Vagina (tissue), 2 donors: Measurements from ENCODE around the gene PTPRN2. TPM values are rescaled to one million over a fixed set of nuclear protein-coding genes. Genes with fewer than 3 reads are reported as not detected.

Experiments used
- DNase-seq, 2 donors: peaks; one replicate each; pipeline ENCODE4 v3.0.0-alpha.2; 2017; ENCODE audit errors: extremely low spot score in 2 of 2
- H3K27ac ChIP-seq: fragments of 200-600 bp; sonication (generic); one replicate; pipeline ENCODE4 v1.5.1; 2019
- H3K27me3 ChIP-seq: fragments of 200-600 bp; sonication (generic); one replicate; pipeline ENCODE4 v1.5.1; 2019
- H3K36me3 ChIP-seq, 2 donors: fragments of 200-600 bp; sonication (generic); one replicate each; pipeline ENCODE4 v1.5.1; 2017 to 2019
- H3K4me1 ChIP-seq: fragments of 200-600 bp; sonication (generic); one replicate; pipeline ENCODE4 v1.5.1; 2019
- H3K4me3 ChIP-seq, 2 donors: fragments of 200-600 bp; sonication (generic); 1 replicate in 1 of 2; 2 replicates in 1 of 2; pipeline ENCODE4 v1.5.1; 2016 to 2019
- H3K9me3 ChIP-seq: fragments of 200-600 bp; sonication (generic); one replicate; pipeline ENCODE4 v1.5.1; 2019
- POLR2A ChIP-seq, 2 donors: fragments of 450-650 bp; IDR thresholded peaks; one replicate each; pipeline ENCODE4 v1.6.1; 2017; ENCODE audit warnings: antibody characterized with exemption in 2 of 2, mild to moderate bottlenecking in 2 of 2, moderate library complexity in 2 of 2
- POLR2AphosphoS5 ChIP-seq, 2 donors: sonication (generic); formaldehyde crosslinking; IDR thresholded peaks; one replicate each; pipeline ENCODE4 v1.9.0; 2017; ENCODE audit warnings: antibody characterized with exemption in 2 of 2, mild to moderate bottlenecking in 2 of 2, low read depth in 1 of 2; ENCODE audit not compliant: insufficient read depth in 1 of 2
- intact Hi-C: fragments of 100-400 bp; cut with DNase I; formaldehyde crosslinking; loops from one replicate; pipeline ENCODE4 v1.15.1; 2023
- total RNA-seq: library from RNA; depleted of rRNA; stranded (reverse); fragments of >200 nt; gene quantifications from one replicate; pipeline ENCODE4 v1.2.3, GENCODE V29; 2016
- TF ChIP-seq, protein P1 (sequence below), 3 experiments: fragments of 450-650 bp in 2 of 3; fragments of 200-600 bp in 1 of 3; sonication (generic) in 1 of 3; IDR thresholded peaks; one replicate each; pipeline ENCODE4 v1.5.1; 2017 to 2019; ENCODE audit warnings: antibody characterized with exemption in 3 of 3, mild to moderate bottlenecking in 2 of 3, moderate library complexity in 2 of 3

Gene PTPRN2
- total RNA-seq, 1 donor from 2014 or later: 7.4 TPM

DNA sequence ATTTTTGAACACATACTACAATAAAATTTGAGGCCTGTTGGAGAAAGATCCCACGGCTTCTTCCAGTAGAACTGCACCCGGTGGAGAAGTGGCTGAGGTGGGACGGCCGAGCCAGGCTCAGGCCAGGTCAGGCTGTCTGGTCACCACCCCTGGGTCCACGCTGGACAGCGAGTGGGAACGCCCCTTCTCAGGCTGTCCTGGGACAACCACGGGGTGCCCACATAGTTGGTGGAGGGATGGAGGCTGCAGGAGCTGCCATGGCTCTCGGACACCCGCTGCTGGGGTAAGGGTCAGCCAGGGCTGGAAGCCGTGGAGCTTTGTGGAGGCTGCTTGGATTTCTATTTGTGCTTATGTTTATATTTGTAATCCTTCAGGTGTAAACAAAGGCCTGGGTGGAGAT is 1044.3 kb downstream of the PTPRN2 start:
- intact Hi-C loops: no loop called here
- H3K9me3 ChIP-seq: no peaks in the 10 kb centered on the region
- H3K4me3 ChIP-seq: no peak overlapping the region
- no peaks in the 10 kb centered on the region for H3K27me3 ChIP-seq
- no peak for DNase-seq
- H3K27ac ChIP-seq: no peak overlapping the region
- H3K4me1 ChIP-seq: no peaks in the 10 kb centered on the region
- TF ChIP-seq, protein P1, sequence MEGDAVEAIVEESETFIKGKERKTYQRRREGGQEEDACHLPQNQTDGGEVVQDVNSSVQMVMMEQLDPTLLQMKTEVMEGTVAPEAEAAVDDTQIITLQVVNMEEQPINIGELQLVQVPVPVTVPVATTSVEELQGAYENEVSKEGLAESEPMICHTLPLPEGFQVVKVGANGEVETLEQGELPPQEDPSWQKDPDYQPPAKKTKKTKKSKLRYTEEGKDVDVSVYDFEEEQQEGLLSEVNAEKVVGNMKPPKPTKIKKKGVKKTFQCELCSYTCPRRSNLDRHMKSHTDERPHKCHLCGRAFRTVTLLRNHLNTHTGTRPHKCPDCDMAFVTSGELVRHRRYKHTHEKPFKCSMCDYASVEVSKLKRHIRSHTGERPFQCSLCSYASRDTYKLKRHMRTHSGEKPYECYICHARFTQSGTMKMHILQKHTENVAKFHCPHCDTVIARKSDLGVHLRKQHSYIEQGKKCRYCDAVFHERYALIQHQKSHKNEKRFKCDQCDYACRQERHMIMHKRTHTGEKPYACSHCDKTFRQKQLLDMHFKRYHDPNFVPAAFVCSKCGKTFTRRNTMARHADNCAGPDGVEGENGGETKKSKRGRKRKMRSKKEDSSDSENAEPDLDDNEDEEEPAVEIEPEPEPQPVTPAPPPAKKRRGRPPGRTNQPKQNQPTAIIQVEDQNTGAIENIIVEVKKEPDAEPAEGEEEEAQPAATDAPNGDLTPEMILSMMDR (IDR thresholded peaks at IDR 0.05): no peak
- TF ChIP-seq POLR2AphosphoS5 (IDR thresholded peaks at IDR 0.05; ENCODE audit: insufficient read depth in 1 of 2, low read depth in 1 of 2) (no peak), POLR2A (IDR thresholded peaks at IDR 0.05) (no peak)
- H3K36me3 ChIP-seq: peaks cover 0 to under 1% of the 10 kb centered on the region in 2 donors

DNA sequence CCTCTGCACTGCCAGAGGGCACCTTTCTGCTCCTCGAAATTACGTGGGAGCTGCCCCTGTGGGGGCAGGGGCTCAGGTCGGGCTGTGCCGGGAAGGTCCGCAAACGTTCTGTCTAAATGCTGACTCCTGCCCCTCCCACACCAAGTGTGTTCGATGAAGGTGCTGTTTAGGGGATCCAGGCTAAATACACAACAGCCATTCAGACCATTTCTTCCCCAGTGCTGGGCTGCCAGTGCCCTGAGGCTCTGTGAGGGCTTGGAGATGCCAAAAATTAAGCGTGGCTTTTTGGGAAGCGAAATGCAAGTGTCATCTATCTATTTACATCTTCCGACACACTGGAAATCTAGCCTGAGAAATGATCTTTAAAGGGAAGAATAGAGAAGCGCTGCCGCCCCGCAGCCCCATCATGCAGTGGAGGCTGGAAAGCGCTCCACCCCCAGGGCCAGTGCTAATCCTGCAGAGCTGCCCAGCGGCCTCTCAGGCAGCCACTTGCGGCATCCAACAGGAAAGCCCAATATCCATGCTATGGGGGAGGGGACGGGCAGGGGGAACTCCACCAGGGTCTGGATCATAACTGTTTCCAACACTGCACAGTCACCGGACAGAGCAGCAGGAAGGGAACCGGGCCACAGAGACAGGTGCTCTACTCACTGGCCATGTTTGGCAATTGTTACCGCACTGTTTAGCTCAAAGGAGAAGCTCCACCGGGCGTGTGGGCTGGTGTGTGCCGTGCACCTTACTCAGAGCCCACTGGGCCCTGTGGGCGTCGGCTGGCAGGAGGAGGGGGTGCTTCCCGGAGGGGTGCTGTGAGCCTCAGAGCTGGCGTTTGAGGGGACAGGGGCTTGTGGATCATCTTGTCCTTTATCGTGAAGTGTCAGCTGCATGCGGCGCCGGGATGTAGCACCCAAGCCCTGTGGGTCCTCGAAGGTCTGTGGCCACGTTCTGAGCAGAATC is 1045.3 kb downstream of the PTPRN2 start:
- intact Hi-C loops: no loop called here
- no peak overlapping the region for H3K4me3 ChIP-seq
- DNase-seq: no peak
- TF ChIP-seq POLR2A (IDR thresholded peaks at IDR 0.05) (no peak), POLR2AphosphoS5 (IDR thresholded peaks at IDR 0.05; ENCODE audit: insufficient read depth in 1 of 2, low read depth in 1 of 2) (no peak)
- TF ChIP-seq, protein P1 (IDR thresholded peaks at IDR 0.05): no peak
- H3K27ac ChIP-seq: no peak overlapping the region
- H3K4me1 ChIP-seq: no peaks in the 10 kb centered on the region
- H3K36me3 ChIP-seq: no peaks in the 10 kb centered on the region
- no peaks in the 10 kb centered on the region for H3K9me3 ChIP-seq
- no peaks in the 10 kb centered on the region for H3K27me3 ChIP-seq

DNA sequence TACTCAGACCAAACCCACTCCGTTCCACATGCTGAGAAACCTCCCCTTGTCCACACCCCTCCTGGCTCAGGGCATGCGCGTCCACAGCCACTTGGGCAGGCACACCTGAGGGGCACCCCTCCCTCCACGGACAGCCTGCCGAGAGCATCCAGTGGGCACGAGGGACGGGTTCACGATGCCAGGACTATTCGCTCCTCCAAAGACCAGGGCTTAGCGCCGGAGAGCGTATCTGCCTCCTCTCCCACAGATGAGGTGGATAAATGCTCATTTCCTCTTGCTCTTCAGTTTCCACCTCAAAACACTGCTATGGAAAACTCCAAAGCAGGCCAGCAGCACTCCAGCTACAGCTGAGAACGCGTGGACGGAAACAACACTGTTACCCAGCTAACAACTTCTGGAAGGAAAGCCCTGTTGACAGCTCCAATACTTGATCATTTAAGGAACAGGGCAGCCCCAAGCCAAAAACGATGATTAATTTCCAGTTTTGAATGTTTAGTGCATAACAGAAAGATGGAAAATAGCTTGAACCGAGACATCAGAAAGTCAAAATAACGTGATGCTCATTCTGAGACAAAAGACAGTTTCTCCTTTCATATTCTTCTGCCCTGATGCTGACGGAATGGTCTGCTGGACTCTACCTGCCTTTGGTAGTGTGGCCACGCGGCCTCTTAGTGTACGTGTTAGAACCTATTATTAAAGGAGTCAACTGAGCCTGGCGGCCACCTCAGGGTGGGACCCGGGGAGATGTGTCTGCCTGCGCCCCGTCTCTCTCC is 1046.1 kb downstream of the PTPRN2 start:
- Histone ChIP-seq H3K36me3 (no peaks in the 10 kb centered on the region), H3K27me3 (no peaks in the 10 kb centered on the region), H3K4me1 (no peaks in the 10 kb centered on the region), H3K9me3 (no peaks in the 10 kb centered on the region), H3K4me3 (no peak overlapping the region), H3K27ac (no peak overlapping the region)
- intact Hi-C loops: no loop called here
- no peak for DNase-seq
- TF ChIP-seq, protein P1 (IDR thresholded peaks at IDR 0.05): no peak
- TF ChIP-seq POLR2A (IDR thresholded peaks at IDR 0.05) (no peak), POLR2AphosphoS5 (IDR thresholded peaks at IDR 0.05; ENCODE audit: insufficient read depth in 1 of 2, low read depth in 1 of 2) (no peak)

DNA sequence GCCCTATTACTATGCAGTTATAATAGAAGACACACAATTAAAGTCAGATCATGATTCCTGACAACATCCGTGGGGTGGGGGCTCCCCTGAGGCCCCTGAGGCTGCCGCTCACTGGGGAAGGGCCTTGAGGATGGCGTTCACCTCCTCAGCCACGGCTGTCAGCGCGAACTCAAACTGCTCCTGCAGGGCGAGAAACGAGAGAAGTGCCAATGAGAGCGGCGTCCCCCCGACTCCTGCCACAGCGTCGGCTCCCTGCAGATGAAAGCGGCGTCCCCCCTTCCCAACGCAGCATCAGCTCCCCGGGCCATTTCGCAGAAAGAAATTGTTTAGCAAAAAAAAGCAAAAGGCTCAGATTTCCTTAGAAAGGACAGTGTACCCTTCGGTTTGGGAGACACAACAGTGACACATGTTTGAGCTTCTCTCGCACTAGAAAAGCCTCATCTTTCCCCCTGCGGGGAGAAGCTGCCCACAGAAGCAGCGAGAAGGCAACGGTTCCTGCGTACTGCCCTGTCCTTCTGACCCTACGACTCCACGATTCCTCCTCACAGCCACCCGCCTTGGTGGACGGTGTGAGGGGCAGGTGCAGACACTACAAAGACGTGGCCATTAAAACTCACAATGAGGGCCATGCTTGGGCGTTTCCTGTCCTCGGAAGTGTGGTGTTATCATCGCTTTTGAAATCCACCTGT is 1046.9 kb downstream of the PTPRN2 start:
- H3K9me3 ChIP-seq: no peaks in the 10 kb centered on the region
- TF ChIP-seq POLR2AphosphoS5 (IDR thresholded peaks at IDR 0.05; ENCODE audit: insufficient read depth in 1 of 2, low read depth in 1 of 2): no peak
- TF ChIP-seq, protein P1 (IDR thresholded peaks at IDR 0.05): no peak
- TF ChIP-seq POLR2A (IDR thresholded peaks at IDR 0.05): no peak
- intact Hi-C loops: no loop called here
- no peaks in the 10 kb centered on the region for H3K27me3 ChIP-seq
- H3K4me1 ChIP-seq: no peaks in the 10 kb centered on the region
- H3K27ac ChIP-seq: no peak overlapping the region
- H3K4me3 ChIP-seq: no peak overlapping the region
- DNase-seq: no peak
- H3K36me3 ChIP-seq: no peaks in the 10 kb centered on the region
